Glomerular endothelial cell (primary cell): ENCODE data around the gene ATXN7L1. TPM values are rescaled to one million over a fixed set of nuclear protein-coding genes. Genes with fewer than 3 reads are reported as not detected.

Source experiments
- DNase-seq: peaks from one replicate; pipeline ENCODE4 v3.0.0-alpha.2; 2011; ENCODE audit warnings: low read depth, low spot score; ENCODE audit errors: extremely low read depth
- total RNA-seq: library from RNA; depleted of rRNA; stranded (reverse); fragments of >200 nt; gene quantifications from 2 replicates; pipeline ENCODE4 v1.2.3, GENCODE V29; 2015

Gene ATXN7L1
- total RNA-seq, 1 donor from 2014 or later = 11.7 TPM

GRCh38 chr7:105786520-105787470 lies 89.6 kb downstream of the ATXN7L1 start:
- no peak for DNase-seq

GRCh38 chr7:105782391-105783042 lies 93.9 kb downstream of the ATXN7L1 start:
- DNase-seq = no peak

DNA sequence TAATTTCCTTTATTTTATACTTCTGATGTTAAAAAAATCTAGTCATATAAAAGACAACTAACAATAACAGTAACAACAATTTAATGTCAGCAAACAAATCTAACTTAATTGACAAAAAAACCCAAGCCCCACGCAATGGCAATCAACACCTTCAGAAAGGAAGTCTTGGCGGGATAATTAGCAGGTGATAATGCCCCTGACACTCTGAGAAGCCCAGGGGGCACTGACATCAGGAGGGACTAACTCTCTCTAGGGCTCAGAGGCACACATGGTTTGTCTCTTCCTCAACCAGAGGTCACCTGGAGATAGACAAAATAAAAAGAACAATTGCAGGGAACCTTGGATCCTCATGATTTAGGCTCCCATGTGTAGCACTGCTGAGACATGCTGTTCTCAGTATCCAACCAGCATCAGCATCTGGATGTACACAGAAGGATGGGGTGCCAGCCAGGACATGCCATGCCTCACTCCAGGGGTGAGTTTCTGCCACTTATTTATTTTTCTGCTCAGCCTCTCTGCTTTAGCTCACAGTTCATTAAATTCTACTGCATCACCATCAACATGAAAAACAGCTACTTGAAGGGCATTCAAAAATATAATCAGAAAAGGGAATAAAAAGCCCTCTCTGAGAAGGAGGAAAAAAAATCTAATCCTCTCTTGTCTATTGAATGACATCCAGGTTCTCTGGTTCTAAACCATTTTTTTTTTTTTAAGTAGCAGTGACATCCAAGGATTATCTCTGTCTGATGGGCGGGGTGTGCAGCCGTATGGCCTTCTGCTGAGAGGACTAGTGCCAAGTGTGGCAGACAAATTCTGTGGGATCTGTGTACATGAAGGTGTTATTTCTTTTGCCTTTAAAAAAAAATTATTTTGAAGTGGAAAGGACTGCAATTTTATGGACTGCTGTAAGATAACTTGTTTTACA lies 96.3 kb downstream of the ATXN7L1 start:
- DNase-seq = no peak

DNA sequence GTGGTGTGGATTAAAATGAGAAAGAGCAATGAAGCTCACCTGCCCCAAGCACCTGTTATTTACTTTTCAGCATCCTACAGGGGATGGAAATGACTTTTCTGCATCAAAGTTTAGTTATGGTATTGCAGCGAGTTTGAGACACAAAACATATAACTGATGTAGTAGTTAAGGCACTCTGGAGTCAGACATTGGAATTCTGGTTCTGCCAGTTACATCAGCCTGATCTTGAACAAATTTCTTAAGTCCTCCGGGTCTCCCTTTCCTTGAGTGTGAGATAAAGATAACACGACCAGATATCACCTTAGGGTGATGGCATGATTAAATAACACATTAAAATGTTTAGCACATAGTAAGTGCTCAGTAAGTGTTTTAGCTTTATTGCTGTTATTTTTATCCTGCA lies 97.4 kb downstream of the ATXN7L1 start:
- no peak for DNase-seq

- DNase-seq = no peak
These were observed 99.2 kb downstream of the ATXN7L1 start for GRCh38 chr7:105776986-105777910.

DNA sequence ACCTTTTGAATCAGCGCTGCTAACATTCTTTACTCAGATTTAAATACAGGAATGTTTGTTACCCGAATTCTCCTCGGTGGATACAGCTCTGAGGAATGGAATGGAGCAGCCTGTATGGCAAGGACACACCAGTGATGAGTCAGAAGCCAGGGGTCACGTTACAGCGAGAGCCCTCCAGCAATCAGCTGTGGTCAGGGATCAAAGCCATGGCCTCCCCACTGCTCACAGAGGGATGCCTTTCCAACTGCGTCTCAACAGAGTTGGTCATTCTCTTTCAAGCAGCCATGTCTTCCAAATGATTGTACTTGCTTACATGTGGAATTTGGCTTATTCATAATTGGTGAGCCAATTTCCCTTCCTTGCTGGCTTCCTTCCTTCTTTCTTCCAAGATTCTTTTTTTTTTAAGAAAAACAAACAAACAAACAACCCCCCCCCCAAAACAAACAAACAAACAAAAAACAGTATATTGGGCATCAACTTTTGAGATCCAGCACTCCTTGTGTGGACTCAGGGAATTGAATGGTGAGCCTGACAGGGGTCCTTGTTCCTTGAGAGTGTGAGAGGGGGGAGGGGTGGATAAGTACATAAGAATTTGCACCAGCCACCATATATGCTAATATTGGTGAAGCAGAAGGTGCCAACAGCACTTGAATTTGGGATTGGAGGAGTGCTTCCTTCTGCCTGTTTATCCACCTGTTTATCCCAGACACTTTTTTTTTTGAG lies 100.2 kb downstream of the ATXN7L1 start:
- no peak for DNase-seq

DNA sequence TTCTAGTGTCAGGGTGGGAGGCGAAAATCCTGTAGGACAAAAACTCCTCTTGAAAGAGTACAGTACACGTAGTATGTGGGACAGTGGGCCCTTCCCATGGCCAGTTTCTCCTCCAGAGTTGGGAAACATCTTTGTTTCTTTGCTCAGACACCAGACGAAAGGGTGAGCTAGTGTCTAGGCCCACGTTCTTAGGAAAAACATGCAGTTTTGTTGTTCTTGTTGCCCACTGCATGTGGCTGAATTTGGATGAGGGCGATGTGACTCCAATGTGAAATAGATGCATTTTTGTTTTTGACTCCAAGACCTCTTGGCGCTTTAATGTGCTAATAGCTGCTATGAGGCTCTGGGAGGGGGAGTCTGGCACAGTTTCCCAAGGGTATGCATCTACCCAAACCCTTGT lies 100.8 kb downstream of the ATXN7L1 start:
- no peak for DNase-seq

- DNase-seq = no peak
These were observed 103.4 kb downstream of the ATXN7L1 start for GRCh38 chr7:105773030-105773460.

GRCh38 chr7:105769901-105770628 lies 106.3 kb downstream of the ATXN7L1 start:
- DNase-seq = no peak

DNA sequence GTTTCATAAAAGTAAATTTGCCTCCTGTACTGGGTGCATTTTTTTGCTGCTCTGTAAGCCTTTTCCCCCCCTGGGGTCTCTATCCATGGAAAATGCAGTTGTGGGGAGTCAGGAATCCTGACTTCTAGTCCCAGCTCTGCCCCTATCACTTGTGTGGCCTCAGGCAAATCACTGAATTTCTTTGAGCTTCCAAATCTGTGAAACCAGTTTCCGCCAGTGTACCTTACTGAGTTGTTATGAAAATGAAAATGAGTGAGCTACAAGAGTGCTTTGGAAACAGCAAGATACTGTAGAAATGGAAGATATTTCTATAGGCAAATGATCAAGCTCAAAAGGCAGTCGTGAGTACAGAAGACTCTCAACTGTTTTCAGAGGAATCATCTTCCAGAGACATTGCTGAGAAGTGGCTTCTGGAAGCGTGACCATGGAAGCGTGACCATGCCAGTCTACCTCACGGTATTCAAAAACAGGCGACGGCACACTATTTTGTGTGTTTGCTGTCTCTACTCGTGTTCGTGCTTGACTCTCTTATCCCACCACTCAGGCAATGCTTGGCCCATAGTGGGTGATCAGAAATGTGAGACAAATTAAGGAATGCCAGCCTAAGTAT lies 107.4 kb downstream of the ATXN7L1 start:
- no peak for DNase-seq

DNA sequence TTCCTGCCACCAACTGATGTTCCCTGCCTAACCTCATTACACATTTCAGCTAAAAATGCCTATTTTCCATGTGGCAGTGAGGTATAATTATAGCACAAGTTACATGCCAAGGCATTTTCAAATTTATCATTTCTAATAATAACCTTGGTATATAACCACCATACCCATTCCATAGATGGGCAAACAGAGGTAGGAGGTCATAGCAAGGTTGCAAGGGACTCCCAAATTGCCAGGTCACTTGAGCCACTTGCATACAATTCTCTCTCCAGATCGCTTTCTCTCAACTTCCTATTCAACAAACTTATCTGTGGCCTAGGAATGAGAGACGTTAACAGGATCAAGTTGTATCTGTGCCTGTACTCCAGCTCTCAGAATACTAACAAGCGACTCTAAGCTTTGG lies 108.3 kb downstream of the ATXN7L1 start:
- DNase-seq = no peak

DNA sequence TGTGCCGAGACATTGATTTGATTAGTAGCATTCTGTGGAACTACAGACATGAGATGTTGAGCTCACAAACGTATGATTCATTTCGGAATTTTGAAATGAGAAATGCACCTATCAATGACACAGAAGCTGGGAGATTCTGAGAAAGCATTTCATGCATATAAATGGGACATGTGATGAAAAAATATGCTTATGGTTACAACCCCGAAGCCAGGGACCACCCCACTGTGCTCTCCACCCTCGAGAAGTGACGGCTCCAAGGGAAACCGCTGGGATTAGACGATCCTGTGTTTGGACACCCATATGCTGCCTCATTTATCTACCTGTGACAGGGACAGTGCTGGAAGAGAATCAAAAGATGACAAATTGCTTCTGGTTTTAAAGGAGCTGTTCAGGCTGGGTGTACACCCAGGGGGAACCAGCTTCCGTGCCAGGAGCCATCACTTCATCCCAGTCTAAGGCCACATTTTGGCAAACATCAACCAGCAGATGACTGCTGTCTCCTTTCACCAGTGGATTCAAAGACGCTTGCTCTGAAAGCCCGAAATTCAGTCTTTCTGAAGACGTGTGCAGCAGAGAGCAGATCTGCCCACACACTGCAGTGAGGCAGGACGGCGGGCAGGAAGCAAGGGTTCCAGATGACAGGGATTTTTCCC lies 109.9 kb downstream of the ATXN7L1 start:
- DNase-seq = no peak

DNA sequence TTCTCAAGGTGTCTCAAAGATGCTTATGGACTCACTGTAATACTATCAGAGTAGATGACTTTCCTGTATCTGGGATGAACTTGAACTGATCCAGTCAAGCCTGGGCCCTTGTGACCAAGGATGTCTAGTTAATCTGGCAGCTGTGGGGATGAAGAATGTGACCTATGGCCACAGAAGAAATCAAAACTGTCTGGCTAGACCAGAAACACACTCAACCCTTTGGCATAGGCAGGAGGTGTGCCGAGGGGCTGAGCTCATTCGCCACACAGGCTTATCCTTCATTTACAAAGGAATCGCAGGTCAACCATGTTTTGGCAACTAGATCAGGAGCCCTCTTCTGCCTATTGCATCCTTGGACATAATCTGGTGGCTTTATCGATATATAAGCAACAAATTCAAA lies 110.6 kb downstream of the ATXN7L1 start:
- no peak for DNase-seq

DNA sequence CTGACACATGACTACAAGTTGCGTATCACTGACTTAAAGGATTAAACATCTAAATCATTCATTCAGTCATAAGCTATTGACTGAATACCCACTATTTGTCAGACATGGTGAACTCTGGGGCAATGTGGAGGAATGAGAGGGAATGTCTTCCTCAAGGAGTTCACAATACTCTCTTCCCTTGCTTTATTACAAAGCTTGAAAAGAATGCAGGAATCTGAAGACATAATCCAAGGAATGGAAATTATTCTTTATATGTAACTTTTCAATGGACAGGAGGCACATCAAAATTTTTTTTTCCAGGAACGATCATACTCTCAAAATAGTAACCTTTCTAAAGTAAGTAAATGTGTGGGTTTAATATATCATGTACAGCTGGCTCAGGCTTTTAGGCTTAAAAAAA lies 111.9 kb downstream of the ATXN7L1 start:
- no peak for DNase-seq

DNA sequence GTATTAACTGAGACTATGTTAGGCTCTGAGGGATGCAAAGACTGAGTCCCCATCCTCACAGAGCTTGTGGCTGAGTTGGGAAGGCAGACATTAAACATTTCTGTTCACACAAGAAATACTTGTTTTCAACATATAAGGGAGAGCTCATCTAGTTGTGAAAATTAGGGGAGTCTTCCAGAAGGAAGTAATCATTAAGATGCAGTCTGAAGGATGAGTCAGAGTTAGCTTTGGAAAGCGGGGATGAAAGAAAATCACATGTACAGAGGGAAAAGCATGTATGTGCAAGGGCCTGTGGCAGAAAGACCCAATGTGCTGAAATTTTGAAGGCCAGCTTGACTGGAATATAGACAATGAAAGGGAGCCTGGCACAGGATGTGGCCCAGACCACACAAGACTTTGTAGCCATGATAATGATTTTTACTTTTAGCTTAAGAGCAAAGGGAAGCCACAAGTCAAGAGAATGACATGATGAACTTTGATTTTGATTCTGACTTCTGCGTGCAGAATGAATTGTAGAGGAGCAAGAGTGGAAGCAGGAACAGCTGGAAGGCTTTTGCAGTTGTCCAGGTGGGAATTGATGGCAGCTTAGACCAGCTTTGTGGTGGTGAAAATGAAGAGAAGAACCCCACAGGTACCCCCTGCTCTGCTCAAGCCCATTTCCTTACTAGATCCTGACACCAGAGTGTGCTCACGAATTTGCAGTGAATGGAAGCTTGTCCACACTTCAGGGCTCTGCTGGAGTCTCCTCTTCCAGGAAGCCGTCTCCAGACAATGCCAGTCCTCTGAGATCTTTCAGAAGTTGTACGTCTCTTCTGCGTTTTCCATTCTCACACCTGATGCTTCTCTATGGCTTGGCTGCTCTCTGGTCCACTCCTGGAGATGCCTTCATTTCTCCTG lies 115.6 kb downstream of the ATXN7L1 start:
- DNase-seq = no peak

DNA sequence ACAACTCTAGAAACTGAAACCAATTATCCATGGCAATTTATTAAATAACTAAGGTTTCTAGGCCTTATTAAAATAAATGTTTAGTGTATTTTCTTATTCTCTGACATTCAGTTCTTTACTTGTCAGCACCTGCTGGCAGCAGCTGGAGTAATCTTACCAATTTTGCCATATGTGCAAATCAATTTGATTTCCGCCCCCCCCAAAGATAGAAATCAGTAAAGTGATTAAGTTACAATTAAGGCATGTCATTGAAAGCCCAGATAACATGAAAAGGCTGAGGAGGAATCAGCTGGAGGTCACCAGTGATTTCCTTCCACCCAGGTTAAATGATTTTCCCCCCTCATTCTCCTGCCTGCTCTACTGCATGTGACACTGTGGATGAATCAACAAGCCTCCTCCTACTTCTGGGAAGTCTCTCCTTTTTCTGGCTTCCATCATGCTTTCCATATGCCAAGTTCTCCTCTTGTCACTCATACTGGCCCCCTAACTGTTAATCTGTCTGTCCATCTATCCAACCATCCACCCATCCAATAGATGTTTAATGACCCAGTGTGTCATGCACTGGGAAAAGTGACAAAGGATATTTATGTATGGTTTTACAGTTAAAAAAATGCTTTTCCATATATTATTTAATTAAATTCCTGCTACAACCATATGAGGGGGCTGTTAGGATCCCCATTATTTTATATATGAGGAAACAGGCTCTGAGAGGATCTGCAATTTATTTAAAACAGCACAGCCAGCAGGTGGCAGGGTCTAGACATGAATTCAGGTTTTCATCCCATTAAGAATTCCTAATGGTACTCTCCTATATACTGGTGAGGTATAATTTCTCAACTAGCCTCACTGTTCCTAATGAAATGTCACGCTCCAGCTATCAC lies 116.5 kb downstream of the ATXN7L1 start:
- DNase-seq = no peak
